ENCODE data around the gene POU3F3.
A peak's percentile ranks its signal among the peaks of the same experiment; 100 is the strongest.

POU3F3 gene

GRCh38 chr2:104853534-104854497 is at the start of gene POU3F3:
Gene POU3F3, plus strand, starts transcription at chr2:104854115. Its CDS starts 1,396 bp downstream, at chr2:104855511.
- DNase-seq = peak; percentile 49

DNA sequence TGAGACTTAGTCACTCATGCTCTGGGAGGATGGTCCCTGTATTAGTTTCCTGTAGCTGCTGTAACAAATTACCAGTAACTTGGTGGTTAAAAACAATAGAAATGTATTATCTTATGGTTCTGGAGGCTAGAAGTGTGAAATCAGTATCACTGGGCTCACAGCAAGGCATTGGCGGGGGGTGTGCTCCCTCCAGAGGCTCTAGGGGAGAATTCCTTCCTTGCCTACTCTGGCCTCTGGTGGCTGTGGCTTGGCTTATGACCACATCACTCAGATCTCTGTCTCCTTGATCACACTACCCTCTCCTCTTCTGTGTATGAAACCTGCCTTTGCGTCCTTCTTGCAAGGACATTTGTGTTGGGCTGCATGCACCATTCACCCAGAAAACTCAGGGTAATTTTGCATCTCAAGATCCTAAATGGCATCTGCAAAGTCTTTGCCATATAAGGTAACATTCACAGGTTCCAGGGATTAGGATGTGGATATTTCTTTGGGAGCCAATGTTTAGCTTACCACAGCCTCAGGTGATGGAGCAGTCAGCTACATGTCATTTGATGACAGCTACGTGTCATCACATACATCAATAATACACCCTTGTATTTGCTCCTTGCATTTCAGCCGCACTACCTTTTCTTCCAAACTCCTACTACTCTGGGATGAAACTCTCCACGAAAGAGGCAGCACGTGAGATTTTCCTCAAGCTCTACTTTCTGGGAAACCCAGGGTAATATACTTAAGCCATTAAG is 49.6 kb upstream of the POU3F3 start:
- no peak for DNase-seq

DNA sequence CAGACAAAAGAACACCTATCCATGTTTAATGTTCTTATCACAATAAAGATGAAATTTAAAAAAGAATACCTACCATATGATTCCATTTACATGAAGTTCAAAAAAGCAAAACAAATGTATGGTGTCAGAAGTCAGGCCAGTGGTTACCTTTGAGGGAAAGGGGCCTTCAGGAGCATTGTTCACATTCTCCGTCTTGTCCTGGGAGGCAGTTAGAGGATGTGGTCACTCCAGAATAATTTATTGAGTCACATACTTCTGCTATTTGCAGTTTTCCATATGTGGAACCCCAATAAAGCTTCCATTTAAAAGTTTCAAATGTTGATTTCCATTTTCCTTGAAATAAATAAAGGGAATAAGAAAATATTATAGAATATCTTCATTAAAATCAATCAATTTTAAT is 41.6 kb upstream of the POU3F3 start:
- no peak for DNase-seq

DNA sequence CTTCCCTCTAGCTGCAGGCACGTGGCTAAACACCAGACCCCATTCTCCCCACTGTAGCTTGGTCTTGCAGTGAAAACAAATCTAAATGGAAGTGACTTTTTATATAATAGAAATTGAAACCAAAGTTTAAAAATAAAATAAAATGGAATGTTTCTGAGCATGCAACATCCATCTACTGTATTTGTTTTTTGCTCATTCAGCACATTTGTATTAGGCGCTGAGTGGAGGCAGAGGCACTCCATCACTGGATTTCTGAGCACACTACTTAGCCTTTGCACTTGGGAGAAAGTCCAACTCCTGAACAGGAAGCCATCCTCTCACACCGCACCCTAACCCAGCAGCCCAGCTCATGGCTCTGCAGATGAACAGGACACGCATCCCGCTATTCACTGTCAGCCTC is 37.8 kb upstream of the POU3F3 start:
- DNase-seq = no peak

DNA sequence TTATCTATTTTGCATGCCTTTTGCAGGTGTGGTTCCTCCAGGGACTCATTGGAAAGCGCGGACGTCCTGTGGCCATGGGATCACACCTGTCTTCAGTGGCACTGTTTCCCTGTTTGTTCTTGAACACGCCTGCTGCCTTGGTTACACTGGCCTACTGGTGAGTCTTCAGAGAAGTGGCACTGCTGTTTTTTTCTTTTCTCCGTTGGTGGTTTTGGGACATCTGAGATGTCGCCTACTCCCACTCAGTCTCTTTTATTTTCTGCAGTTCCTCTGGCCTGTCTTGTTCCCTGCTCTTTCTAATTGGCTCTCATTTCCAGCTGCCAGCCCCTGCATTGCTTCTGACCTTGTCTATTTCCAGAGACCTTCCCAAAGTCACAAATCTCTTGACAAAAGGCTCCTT is 35.7 kb upstream of the POU3F3 start:
- no peak for DNase-seq

DNA sequence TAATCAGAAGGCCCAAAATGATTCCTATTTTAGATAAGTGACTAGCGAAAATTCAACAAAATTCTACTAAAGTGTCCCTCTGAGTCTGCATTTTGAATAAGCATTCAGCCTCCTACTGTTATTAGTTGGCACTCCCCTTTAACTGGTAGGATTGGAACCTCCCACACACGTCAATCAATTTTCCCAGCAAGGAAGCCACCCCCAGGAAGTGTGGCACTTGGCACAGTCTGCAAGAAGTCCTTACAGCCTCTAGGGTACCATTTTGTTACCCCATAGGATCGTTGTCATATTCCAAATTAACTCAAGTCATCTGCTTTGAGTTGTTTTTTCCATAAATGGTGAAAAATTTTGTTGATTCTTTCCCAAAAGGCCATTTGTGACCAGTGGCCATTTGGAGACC is 33.8 kb upstream of the POU3F3 start:
- no peak for DNase-seq

GRCh38 chr2:104825124-104825865 is 28.6 kb upstream of the POU3F3 start:
- no peak for DNase-seq

DNA sequence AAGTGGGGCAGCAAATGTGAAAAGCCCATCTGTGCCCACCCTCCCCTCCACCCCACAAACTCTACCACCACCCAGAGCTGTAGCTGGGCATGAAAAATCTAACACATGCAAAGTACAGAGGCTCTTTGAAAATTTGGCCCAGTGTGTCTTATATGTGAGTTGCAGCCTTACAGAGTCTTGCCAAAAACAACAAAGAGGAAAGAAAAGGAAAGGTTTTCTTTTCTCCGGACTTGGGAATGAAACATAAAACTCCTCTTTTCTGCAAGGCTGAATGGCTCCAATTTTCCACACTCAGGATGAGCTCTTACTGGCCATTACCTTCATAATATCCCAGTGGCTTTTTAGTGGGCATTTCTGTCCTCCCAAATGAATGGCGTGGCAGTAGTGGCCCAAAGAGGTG is 27.9 kb upstream of the POU3F3 start:
- no peak for DNase-seq

DNA sequence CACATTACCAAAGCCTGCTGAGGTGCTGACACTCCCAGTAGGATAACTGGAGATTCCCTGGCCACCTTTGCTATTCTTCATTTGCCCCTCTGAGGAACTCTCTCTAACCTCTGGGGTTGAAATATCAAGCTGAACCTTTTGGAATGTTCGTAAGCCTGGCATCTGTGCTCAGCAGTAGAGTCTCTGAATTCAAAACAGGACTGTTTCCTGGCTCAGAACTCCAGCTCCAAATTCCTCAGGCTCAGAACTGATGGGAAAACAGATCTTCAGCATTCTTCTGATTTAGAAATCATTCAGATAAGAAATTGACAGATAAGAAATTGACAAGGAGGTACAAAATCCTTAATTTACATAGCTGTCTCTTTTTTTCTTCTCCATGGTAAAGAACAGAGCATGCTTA is 22.2 kb upstream of the POU3F3 start:
- DNase-seq = no peak

DNA sequence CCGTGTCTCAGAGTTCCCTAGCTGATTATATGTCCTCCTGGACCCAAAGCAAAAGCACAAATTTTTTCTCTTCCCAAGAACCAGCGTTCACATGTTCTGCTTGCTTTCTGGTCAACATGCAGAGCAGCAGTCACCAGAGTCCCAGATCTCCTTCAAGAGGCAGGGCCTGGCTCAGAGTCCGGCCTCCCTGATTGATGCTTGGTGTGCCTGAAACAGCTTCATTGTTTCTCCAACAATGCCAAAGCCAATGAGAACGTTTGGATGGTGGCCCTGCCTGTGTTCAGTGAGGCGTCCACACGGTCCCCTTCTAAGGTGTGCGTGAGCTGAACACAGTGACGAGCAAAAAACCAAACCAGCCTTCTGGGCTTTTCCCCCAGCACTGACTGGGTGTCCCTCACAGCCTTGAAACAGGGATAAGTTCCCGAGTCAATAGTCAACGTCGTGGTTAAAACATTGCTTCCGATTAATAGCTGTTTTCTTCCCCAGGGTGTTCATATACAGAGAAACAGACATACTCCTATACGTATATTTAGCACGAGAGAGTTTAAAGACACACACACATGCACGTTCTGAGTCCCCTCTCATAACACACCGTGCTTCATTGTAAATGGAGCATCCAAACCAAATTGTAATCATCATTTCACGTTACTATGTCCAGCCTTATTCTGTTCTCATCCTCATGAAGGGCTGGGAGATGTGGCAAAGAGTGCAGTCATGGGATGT is 19.3 kb upstream of the POU3F3 start:
- DNase-seq = no peak

DNA sequence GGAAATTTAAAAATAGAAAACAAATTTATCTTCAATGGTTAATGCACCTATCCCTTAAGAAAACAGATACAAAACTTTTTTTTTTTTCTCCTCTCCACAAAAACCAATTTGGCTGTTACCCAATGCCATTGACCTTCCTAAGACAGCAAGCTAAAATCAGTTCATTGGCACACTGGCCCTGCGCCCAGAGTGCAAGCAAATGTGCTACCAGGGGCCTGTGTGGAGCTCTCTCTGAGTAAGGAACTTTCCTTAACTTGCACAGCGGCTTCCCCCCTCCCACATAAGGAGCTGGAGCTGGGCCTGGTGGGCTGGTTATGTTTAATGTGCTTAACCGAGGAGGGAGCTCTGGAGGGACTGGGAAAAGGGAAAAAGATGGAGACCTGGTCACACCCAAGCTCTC is 17.6 kb upstream of the POU3F3 start:
- DNase-seq = no peak

GRCh38 chr2:104836841-104837240 is 17.1 kb upstream of the POU3F3 start:
- no peak for DNase-seq

DNA sequence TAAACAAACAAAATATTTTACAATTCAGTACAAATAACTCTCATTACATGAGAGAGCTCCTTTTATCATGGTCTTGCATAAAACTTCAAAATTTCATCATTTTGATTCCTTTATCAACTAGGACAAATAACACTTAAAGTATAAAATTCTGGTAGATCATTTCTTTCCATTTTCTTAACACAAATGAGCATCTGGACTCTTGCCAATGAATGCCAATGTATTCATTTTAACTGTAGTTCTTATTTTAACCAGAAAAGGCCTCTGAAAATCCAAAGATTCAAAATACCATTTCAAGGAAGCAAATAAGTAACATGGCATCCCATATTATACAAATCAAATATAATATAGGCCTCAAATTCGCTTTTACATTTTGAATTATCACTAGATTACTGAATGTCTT is 13.8 kb upstream of the POU3F3 start:
- DNase-seq = no peak

DNA sequence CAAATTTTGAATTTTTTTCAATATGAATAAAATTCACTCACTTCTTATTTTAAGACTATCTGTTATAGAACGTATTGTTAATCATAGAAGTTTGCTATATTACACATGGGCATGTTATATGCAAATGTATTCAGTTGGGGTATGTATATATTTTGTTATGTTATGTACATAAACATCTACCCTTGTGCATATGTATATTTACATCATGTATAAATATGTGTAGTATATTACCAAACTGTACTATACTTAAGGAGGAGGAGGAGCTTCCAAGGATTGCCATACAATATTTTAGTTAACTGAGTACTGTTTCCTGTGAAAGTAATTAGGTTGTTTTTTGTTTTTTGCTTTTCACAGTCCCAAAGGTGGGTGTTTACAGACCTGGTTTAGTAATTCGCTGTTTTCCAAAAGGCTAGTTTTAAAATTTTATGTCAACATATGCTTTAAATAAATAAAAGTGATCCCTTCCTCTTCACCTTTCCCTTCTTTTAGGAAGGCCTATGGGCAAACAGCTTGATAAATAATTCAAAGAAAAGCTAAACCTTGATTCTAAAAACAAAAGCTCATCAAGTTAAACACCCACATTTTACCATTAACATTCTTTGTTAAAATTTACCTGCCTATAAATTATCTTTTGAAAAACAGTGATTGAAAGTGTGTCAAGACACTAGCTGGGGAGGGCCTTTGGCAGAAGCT is 12.9 kb upstream of the POU3F3 start:
- DNase-seq = no peak

DNA sequence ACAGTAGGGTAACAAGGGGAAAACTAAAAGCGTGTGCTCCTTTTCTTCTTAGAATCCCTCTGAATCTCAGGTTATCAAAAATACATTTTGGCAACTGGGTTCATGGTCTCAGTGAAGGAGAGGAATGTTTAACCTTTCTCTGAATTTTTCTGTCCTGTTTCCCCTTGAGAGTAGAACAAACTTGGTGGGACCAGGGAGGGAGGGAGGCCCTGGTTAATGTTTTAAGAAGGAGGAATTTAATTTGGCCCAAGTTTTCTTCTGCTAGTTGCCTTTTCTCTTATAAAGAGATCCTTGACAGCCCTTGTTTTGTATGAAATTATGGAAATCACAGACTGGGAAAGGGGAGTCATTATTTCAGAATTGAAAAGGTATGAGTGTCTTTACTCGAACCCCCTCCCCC is 12.2 kb upstream of the POU3F3 start:
- no peak for DNase-seq

DNA sequence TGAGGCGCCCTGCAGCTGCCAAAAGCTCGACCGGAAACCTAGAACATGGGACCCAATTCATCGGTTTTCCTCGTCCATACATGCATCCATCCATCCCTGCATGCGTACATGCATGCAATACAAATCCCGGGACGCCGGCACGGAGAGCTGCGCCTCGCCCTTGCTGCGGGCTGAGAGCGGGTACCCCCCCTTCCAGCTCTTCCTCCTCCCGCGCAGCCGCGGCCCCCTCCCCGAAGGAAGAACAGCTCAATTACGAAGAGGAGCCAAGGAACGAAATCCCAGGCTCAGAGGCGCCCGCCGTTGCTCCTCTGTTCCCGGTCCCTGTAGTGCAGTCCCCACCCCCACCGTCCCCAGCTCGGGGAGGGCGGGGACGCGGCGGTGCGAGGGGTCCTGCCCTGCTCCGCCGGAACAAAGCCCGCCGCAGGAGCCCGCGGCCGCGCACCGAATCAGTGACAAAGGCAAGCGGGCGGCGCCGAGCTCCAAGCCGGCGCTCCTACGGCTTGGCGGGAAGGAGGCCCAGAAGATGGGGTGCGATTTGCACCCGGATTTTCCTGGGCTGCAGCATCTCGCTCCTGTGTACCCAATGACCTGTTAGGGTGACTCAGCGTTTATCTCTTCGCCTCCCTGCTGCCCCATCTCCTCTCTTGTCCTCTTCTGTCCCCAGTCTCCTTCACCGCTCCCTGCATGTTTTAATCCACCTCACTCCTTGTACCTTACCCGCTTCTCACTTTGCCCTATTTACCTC is 8.9 kb upstream of the POU3F3 start:
- no peak for DNase-seq

DNA sequence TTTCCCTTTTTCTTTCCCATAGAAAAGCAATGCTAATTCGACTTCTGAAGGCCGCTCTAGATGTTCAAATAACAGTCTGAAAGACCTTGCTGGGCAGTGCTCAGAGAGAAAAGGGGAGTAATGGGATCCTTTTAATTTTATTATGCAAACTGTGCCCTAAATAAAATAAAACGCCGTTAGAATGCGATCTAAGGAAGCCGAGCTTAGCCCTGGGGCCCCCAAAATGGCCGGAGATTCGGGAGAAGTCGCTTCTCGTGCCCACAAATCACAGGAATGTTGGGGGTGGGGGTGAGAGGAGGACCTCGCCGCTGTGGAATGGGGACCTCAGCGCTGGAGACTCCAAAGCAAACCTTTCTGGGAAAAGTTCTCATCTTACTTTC is 8.4 kb upstream of the POU3F3 start:
- no peak for DNase-seq

GRCh38 chr2:104845946-104846785 is 7.7 kb upstream of the POU3F3 start:
- DNase-seq = no peak

DNA sequence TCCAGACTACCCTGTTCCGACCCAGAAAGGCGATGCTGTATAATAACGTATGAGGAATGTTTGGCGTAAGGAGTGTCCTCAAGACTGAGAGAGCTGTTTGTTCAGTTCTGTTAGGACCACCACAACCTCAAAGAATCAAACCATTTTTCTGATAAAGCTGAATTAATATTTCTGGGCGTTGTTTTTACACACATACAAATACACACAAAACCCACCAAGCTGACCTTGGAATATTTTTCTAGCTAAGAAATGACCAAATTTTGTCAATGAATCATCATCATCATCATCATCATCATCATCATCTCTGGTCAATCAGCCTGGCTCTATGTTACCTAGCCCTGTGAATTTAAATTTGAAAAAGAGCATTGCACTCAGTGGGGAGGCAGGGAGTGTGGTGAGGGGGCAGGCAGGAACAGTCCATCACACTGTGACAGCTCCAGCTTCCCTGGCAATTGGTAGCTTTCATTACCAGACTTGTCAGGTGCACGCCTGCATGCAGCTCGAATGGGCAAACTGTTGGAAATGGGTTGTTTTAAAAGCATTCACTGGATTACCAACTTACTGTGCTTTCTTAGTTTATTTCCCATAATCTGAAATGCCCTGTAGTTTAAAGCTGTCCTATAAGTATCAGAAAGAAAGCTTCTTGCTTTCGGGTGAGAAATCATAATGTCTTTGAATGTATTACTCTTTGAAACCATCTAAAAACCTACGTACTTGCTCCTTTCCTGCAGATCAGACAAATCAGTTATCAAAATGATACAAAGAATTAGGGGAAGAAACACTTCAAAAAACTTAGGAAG is 6.9 kb upstream of the POU3F3 start:
- DNase-seq = no peak
